H1 (cell line): ENCODE results near the gene LSG1.

Source experiments
- CEBPB ChIP-seq: IDR thresholded peaks from 2 replicates; pipeline ENCODE4 v1.6.1; 2012; ENCODE audit warnings: low read depth, low read length
- CTCF ChIP-seq, 3 experiments: IDR thresholded peaks; 1 replicate in 2 of 3; 2 replicates in 1 of 3; pipeline versions ENCODE4 v1.5.1 to v1.6.1; 2011; ENCODE audit warnings: low read length in 3 of 3, mild to moderate bottlenecking in 3 of 3, inconsistent platforms in 2 of 3, low read depth in 1 of 3, moderate library complexity in 1 of 3; ENCODE audit not compliant: insufficient read depth in 1 of 3; ENCODE audit errors: control extremely low read depth in 1 of 3
- EZH2 ChIP-seq: fragments of 200-600 bp; sonication (generic); IDR thresholded peaks from 2 replicates; pipeline ENCODE4 v1.7.1; 2012; ENCODE audit warnings: low read depth, mild to moderate bottlenecking, moderate library complexity, low read length, inconsistent platforms; ENCODE audit not compliant: severe bottlenecking
- KDM1A ChIP-seq: fragments of 200-600, 300-600 bp; sonication (generic); IDR thresholded peaks from 2 replicates; pipeline ENCODE4 v1.7.1; 2016; ENCODE audit warnings: mild to moderate bottlenecking, low read length, borderline replicate concordance
- KDM5A ChIP-seq: fragments of 200-600 bp; IDR thresholded peaks from 2 replicates; pipeline ENCODE4 v1.7.1; 2012; ENCODE audit warnings: mild to moderate bottlenecking, low read length, inconsistent platforms, mixed read lengths
- MAX ChIP-seq: IDR thresholded peaks from 2 replicates; pipeline ENCODE4 v1.6.1; 2012; ENCODE audit warnings: inconsistent platforms
- NRF1 ChIP-seq: IDR thresholded peaks from 2 replicates; pipeline ENCODE4 v1.6.1; 2011; ENCODE audit warnings: mild to moderate bottlenecking, low read depth, low read length, improper control_type of control experiment
- POLR2AphosphoS5 ChIP-seq: IDR thresholded peaks from 2 replicates; pipeline ENCODE4 v1.6.1; 2011; ENCODE audit warnings: low read depth, low read length
- SIN3A ChIP-seq, 2 experiments: IDR thresholded peaks in 1 of 2; conservative IDR thresholded peaks in 1 of 2; 2 replicates each; pipeline ENCODE4 v1.6.1; 2011 to 2012; ENCODE audit warnings: low read length in 2 of 2, improper control_type of control experiment in 1 of 2, low read depth in 1 of 2, mild to moderate bottlenecking in 1 of 2
- SP1 ChIP-seq: IDR thresholded peaks from 2 replicates; pipeline ENCODE4 v1.6.1; 2011; ENCODE audit warnings: low read depth, low read length

GRCh38 chr3:194598771-194599557 lies 73.0 kb downstream of the LSG1 start:
- TF ChIP-seq KDM1A = no peak
- no peak for TF ChIP-seq CTCF (IDR thresholded peaks at IDR 0.05; ENCODE audit: control extremely low read depth in 1 of 3, insufficient read depth in 1 of 3, low read depth in 1 of 3, low read length in 3 of 3)
- TF ChIP-seq EZH2 = no peak
- no peak for TF ChIP-seq NRF1
- no peak for TF ChIP-seq KDM5A
- TF ChIP-seq SIN3A (conservative IDR thresholded peaks at IDR 0.05 in 1 of 2, IDR thresholded peaks at IDR 0.05 in 1 of 2; ENCODE audit: low read depth in 1 of 2, low read length in 2 of 2) = no peak
- TF ChIP-seq SP1 = no peak
- TF ChIP-seq POLR2AphosphoS5 = no peak
- TF ChIP-seq MAX = no peak
- no peak for TF ChIP-seq CEBPB
